ENCODE data around the gene GALNT9.

GALNT9 gene

DNA sequence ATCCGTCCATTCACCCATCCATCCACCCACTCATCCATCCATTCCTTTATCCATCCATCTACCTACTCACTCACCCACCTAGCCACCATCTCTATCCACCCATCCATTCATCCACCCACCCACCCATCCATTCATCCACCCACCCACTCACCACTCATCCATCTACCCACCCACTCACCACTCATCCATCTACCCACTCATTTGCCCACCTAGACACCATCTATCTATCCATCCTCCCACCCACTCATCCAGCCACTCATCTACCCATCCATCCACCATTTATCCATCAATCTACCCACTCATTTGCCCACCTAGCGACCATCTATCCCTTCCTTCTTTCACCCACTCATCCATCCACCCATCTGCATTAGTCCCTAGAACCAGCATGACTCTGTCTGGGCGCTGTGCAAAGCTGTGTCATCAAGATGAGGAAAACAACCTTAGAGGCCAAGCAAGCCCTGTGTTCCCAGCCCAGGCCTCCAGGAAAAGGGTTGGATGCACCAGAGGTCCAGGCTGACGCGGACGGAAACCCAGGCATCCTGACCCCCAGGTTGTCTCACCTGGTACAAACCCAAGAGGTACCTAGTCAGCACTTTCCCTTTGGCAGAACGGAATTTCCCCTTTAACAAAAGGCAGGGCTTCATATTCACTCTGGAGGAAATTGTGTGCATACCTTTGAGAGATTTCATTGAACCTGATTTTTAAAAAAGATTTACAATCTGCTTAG lies 111.4 kb downstream of the GALNT9 start:
- Histone ChIP-seq H3K27ac (ENCODE audit: low read length) (no peak overlapping the region), H3K36me3 (ENCODE audit: control insufficient read depth, insufficient read depth, low read length) (no peaks in the 10 kb centered on the region), H3K4me3 (ENCODE audit: low read length) (no peak overlapping the region), H3K27me3 (ENCODE audit: control insufficient read depth, insufficient read depth, low read length) (no peaks in the 10 kb centered on the region; the same call in none of the 2 replicates), H3K9me3 (ENCODE audit: control insufficient read depth, insufficient read depth, low read length) (no peaks in the 10 kb centered on the region), H3K4me1 (ENCODE audit: control insufficient read depth, insufficient read depth, low read length) (no peaks in the 10 kb centered on the region)
- no peak for DNase-seq (ENCODE audit: low read depth, low spot score)
- WGBS (ENCODE audit: insufficient coverage, insufficient read length) = no CpG with 5 or more reads among the region's 7 CpGs

DNA sequence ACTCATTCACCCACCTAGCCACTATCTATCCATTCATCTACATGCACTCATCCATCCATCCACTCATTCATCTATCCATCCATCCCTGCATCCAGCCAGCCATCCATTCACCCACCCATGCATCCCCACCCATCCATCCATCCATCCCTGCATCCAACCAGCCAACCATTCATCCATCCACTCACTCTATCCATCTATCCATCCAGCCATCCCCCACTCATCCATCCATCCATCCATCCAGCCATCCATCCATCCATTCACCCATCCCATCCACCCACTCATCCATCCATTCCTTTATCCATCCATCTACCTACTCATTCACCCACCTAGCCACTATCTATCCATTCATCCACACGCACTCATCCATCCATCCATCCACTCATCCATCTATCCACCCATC lies 112.0 kb downstream of the GALNT9 start:
- Histone ChIP-seq H3K4me3 (ENCODE audit: low read length) (no peak overlapping the region), H3K9me3 (ENCODE audit: control insufficient read depth, insufficient read depth, low read length) (no peaks in the 10 kb centered on the region), H3K4me1 (ENCODE audit: control insufficient read depth, insufficient read depth, low read length) (no peaks in the 10 kb centered on the region), H3K27me3 (ENCODE audit: control insufficient read depth, insufficient read depth, low read length) (no peaks in the 10 kb centered on the region; the same call in none of the 2 replicates), H3K27ac (ENCODE audit: low read length) (no peak overlapping the region), H3K36me3 (ENCODE audit: control insufficient read depth, insufficient read depth, low read length) (no peaks in the 10 kb centered on the region)
- no CpG with 5 or more reads among the region's 1 CpG for WGBS (ENCODE audit: insufficient coverage, insufficient read length)
- DNase-seq (ENCODE audit: low read depth, low spot score) = no peak

DNA sequence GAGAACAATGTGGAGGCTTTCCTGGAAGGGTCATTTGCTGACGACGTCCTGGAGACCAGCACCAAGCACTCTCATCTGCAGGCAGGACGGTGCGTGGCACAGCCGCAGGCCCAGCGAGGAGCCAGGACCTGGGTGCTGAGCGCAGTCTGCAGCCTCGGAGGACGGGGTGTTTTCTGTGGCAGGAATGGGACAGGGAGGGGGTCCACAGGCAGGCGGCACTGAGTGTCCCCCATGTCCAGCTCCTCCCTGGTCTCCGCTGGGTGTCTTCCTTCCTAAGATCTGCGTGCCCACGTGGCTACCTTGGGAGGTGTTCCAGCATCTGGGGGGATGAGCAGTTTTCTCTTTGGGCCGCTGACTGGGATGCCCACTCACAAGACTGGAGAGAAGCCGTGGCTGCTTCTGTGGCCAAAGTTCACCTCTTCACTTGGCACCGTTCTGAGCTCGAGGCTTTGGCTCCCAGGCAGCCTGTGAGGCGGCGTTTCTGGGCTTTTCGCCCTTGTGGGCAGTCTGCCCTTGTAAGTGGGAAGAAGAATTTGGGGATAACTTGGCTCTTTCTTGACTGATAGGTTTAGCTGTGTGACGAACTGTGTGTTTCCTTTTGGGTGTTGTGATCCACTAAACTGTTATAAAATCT lies 112.9 kb downstream of the GALNT9 start:
- H3K36me3 ChIP-seq (ENCODE audit: control insufficient read depth, insufficient read depth, low read length) = no peaks in the 10 kb centered on the region
- no peak overlapping the region for H3K27ac ChIP-seq (ENCODE audit: low read length)
- no CpG with 5 or more reads among the region's 21 CpGs for WGBS (ENCODE audit: insufficient coverage, insufficient read length)
- no peak overlapping the region for H3K4me3 ChIP-seq (ENCODE audit: low read length)
- H3K9me3 ChIP-seq (ENCODE audit: control insufficient read depth, insufficient read depth, low read length) = no peaks in the 10 kb centered on the region
- DNase-seq (ENCODE audit: low read depth, low spot score) = no peak
- H3K4me1 ChIP-seq (ENCODE audit: control insufficient read depth, insufficient read depth, low read length) = no peaks in the 10 kb centered on the region
- no peaks in the 10 kb centered on the region; the same call in none of the 2 replicates for H3K27me3 ChIP-seq (ENCODE audit: control insufficient read depth, insufficient read depth, low read length)

DNA sequence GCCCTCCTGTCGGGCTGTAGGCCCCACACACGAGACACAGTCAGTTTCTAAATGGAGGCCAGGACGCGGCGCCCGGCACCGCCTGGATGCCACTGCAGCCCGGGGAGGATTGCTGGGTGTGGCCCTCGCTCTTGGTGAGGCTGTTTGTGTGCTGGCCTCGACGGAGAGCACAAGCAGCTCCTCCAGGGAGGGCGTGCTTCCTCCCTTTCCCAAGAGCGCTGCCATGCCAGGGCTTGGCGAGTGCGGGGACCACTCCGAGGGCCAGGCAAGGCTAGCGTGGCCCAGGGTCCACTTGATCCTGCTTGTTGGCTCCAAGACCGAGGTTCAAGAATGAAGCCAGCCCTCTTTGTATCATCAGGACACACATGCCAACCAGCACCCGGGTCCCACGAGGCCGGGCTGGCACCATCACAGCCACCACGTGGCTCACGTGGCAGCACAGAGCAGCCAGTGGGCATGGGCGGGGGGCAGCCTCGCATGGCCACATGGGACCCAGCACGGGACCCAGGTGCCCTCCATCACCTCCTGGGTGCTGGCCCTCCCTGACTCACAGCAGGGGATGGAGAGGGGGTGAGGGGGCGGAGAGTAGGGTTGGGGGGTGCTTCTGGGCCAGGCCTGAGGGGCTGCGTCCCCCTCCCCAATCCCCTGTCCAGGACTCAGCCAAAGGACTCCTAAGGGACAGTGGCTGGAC lies 113.9 kb downstream of the GALNT9 start:
- H3K4me1 ChIP-seq (ENCODE audit: control insufficient read depth, insufficient read depth, low read length) = no peaks in the 10 kb centered on the region
- WGBS (ENCODE audit: insufficient coverage, insufficient read length) = no CpG with 5 or more reads among the region's 28 CpGs
- H3K9me3 ChIP-seq (ENCODE audit: control insufficient read depth, insufficient read depth, low read length) = no peaks in the 10 kb centered on the region
- no peaks in the 10 kb centered on the region for H3K36me3 ChIP-seq (ENCODE audit: control insufficient read depth, insufficient read depth, low read length)
- H3K27ac ChIP-seq (ENCODE audit: low read length) = no peak overlapping the region
- no peak overlapping the region for H3K4me3 ChIP-seq (ENCODE audit: low read length)
- no peak for DNase-seq (ENCODE audit: low read depth, low spot score)
- no peaks in the 10 kb centered on the region; the same call in none of the 2 replicates for H3K27me3 ChIP-seq (ENCODE audit: control insufficient read depth, insufficient read depth, low read length)

DNA sequence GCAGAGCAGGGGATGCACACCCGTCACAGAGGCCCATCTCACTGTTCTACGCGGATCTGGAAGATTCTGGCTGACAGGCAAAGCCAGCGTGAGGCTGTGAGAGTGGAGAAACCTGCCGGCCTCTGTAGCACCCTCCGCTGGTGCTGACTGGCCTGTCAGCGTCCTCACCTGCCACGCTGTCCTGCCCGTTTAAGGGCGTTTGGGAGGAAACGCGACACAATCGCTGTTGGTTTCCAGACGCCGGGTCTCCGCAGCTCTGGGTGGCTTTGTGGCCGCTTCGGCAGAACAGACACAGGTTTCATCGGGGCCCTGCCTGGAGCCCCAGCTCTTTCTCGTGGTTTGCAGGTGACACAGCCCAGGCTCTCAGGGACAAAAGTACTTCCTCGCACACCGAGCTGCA lies 114.5 kb downstream of the GALNT9 start:
- Histone ChIP-seq H3K9me3 (ENCODE audit: control insufficient read depth, insufficient read depth, low read length) (no peaks in the 10 kb centered on the region), H3K27me3 (ENCODE audit: control insufficient read depth, insufficient read depth, low read length) (no peaks in the 10 kb centered on the region; the same call in 1 of the 2 replicates), H3K27ac (ENCODE audit: low read length) (no peak overlapping the region), H3K4me1 (ENCODE audit: control insufficient read depth, insufficient read depth, low read length) (no peaks in the 10 kb centered on the region), H3K4me3 (ENCODE audit: low read length) (no peak overlapping the region), H3K36me3 (ENCODE audit: control insufficient read depth, insufficient read depth, low read length) (no peaks in the 10 kb centered on the region)
- WGBS (ENCODE audit: insufficient coverage, insufficient read length) = no CpG with 5 or more reads among the region's 22 CpGs
- no peak for DNase-seq (ENCODE audit: low read depth, low spot score)

DNA sequence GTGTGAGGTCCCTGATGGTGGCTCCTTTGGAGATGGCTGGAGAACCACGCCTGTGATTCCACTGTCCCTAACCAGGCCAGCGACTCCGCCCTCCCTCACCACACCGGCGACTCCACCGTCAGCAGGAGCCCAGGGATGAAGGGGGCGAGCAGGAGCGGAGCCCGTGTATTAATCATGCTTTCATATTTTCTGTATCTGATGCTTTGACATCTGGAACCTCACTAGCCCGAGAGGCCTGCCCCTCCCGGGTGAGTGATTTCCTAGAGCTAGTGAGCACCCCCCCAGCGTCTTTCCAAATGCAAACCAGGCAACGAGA lies 115.3 kb downstream of the GALNT9 start:
- Histone ChIP-seq H3K4me1 (ENCODE audit: control insufficient read depth, insufficient read depth, low read length) (no peaks in the 10 kb centered on the region), H3K9me3 (ENCODE audit: control insufficient read depth, insufficient read depth, low read length) (no peaks in the 10 kb centered on the region), H3K36me3 (ENCODE audit: control insufficient read depth, insufficient read depth, low read length) (no peaks in the 10 kb centered on the region), H3K27me3 (ENCODE audit: control insufficient read depth, insufficient read depth, low read length) (no peaks in the 10 kb centered on the region; the same call in 1 of the 2 replicates), H3K27ac (ENCODE audit: low read length) (no peak overlapping the region), H3K4me3 (ENCODE audit: low read length) (no peak overlapping the region)
- WGBS (ENCODE audit: insufficient coverage, insufficient read length) = no CpG with 5 or more reads among the region's 13 CpGs
- DNase-seq (ENCODE audit: low read depth, low spot score) = no peak

DNA sequence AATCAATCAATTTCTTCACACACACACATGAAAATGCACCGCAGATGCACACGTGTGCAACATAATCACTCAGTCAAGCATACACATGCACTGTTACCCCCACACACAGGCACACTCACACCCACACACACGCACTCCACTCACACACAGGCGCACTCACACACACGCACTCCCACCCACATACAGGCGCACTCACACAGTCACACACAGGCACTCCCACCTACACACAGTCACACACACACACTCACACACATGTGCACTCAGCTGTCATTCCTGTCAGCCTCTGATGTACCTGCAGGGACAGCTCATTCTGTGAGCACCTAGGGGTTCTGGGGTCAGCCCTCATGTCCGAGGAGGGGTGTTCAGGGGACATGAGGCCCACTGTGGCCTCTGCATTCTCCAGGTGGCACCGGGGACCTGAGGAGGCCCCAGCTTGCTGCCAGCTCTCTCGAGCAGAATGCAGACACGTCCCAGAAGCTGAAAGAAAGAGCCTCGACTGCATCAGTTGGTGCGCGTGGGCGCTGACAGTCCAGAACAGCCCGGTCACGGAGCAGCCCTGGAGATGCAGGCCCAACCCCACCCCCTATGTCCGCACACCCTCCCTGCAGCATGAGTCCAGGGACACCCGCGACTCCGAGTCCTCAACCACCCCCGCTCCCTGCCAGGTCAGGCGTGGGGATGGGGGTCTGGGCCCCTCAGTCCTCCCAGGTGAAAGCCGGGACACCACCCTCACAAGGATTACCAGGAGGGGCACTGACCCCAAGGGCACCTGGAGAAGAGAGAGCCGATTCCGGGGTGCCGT lies 115.8 kb downstream of the GALNT9 start:
- Histone ChIP-seq H3K9me3 (ENCODE audit: control insufficient read depth, insufficient read depth, low read length) (no peaks in the 10 kb centered on the region), H3K36me3 (ENCODE audit: control insufficient read depth, insufficient read depth, low read length) (no peaks in the 10 kb centered on the region), H3K27ac (ENCODE audit: low read length) (no peak overlapping the region), H3K4me3 (ENCODE audit: low read length) (no peak overlapping the region), H3K27me3 (ENCODE audit: control insufficient read depth, insufficient read depth, low read length) (no peaks in the 10 kb centered on the region; the same call in 1 of the 2 replicates), H3K4me1 (ENCODE audit: control insufficient read depth, insufficient read depth, low read length) (no peaks in the 10 kb centered on the region)
- DNase-seq (ENCODE audit: low read depth, low spot score) = no peak
- no CpG with 5 or more reads among the region's 26 CpGs for WGBS (ENCODE audit: insufficient coverage, insufficient read length)

DNA sequence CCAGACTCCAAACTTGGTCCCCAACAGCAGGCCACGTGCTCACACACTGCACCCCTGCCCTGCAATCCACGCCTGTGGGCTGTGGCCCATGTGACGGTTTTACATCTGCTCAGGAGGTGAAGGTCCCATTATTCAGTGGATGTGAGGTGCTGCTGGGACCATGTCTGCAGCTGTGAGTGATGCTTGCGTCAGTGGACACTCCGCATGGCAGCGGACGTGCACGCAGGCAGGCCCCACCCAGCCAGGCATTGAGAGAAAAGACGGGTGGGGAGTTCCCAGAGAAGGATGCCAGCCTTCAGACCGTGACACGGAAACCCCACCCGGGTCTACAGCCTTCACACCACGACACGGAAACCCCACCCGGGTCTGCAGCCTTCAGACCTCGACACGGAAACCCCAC lies 117.6 kb downstream of the GALNT9 start:
- no CpG with 5 or more reads among the region's 17 CpGs for WGBS (ENCODE audit: insufficient coverage, insufficient read length)
- H3K4me1 ChIP-seq (ENCODE audit: control insufficient read depth, insufficient read depth, low read length) = no peaks in the 10 kb centered on the region
- H3K9me3 ChIP-seq (ENCODE audit: control insufficient read depth, insufficient read depth, low read length) = no peaks in the 10 kb centered on the region
- H3K4me3 ChIP-seq (ENCODE audit: low read length) = no peak overlapping the region
- H3K27me3 ChIP-seq (ENCODE audit: control insufficient read depth, insufficient read depth, low read length) = no peaks in the 10 kb centered on the region; the same call in 1 of the 2 replicates
- no peak for DNase-seq (ENCODE audit: low read depth, low spot score)
- no peaks in the 10 kb centered on the region for H3K36me3 ChIP-seq (ENCODE audit: control insufficient read depth, insufficient read depth, low read length)
- no peak overlapping the region for H3K27ac ChIP-seq (ENCODE audit: low read length)

DNA sequence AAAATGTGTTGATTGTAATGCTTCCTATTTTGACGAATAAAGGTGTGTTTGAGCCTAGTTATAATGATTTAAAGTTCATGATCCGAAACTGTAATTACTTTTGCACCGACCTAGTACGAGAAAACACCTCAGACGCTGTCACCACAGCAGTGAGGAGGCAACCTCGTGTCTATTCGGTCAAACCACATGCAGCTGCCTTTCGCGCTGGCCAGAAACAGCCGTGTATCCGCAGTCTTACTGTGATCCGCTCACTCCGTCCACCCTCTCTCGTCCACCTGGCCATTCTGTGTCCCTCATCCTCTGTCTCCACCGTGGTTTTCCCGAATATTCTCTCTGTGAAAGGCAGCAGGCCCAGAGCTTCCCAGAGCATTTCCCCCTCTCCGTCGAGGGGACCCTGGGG lies 118.1 kb downstream of the GALNT9 start:
- no peak overlapping the region for H3K27ac ChIP-seq (ENCODE audit: low read length)
- H3K4me1 ChIP-seq (ENCODE audit: control insufficient read depth, insufficient read depth, low read length) = no peaks in the 10 kb centered on the region
- no CpG with 5 or more reads among the region's 18 CpGs for WGBS (ENCODE audit: insufficient coverage, insufficient read length)
- H3K27me3 ChIP-seq (ENCODE audit: control insufficient read depth, insufficient read depth, low read length) = no peaks in the 10 kb centered on the region; the same call in 1 of the 2 replicates
- no peaks in the 10 kb centered on the region for H3K36me3 ChIP-seq (ENCODE audit: control insufficient read depth, insufficient read depth, low read length)
- DNase-seq (ENCODE audit: low read depth, low spot score) = no peak
- no peaks in the 10 kb centered on the region for H3K9me3 ChIP-seq (ENCODE audit: control insufficient read depth, insufficient read depth, low read length)
- H3K4me3 ChIP-seq (ENCODE audit: low read length) = no peak overlapping the region

Measured in iPS DF 6.9 (cell line).